HepG2 (cell line): Measurements from ENCODE around the gene RASGRP4.

ENCODE experiments used
- CHD4 ChIP-seq: fragments of 200-600 bp; sonication (generic); IDR thresholded peaks from 2 replicates; pipeline ENCODE4 v1.7.0; 2017; ENCODE audit warnings: mild to moderate bottlenecking, low read length, borderline replicate concordance
- FOXA3 ChIP-seq: IDR thresholded peaks from 2 replicates; pipeline ENCODE4 v1.6.1; 2016; ENCODE audit warnings: missing genetic modification reagents, missing compliant biosample characterization
- GTF2F1 ChIP-seq: fragments of 150-350 bp; IDR thresholded peaks from 2 replicates; pipeline ENCODE4 v1.6.1; 2014; ENCODE audit warnings: low read length
- ONECUT2 ChIP-seq: sonication (generic); formaldehyde crosslinking; IDR thresholded peaks from 2 replicates; pipeline ENCODE4 v1.4.0; 2020; ENCODE audit warnings: missing genetic modification reagents
- SP2 ChIP-seq: sonication (generic); formaldehyde crosslinking; IDR thresholded peaks from 2 replicates; pipeline ENCODE4 v1.5.1; 2020; ENCODE audit warnings: mild to moderate bottlenecking, missing genetic modification reagents
- ZNF343 ChIP-seq: sonication (generic); formaldehyde crosslinking; IDR thresholded peaks from 2 replicates; pipeline ENCODE4 v1.4.0; 2020; ENCODE audit warnings: mild to moderate bottlenecking, missing genetic modification reagents
- ZNF883 ChIP-seq: sonication (generic); formaldehyde crosslinking; IDR thresholded peaks from 2 replicates; pipeline ENCODE4 v1.5.1; 2020; ENCODE audit warnings: mild to moderate bottlenecking, missing genetic modification reagents; ENCODE audit errors: not compliant biosample characterization
- ZSCAN29 ChIP-seq: sonication (generic); formaldehyde crosslinking; conservative IDR thresholded peaks from 2 replicates; pipeline ENCODE4 v1.4.0; 2020; ENCODE audit warnings: mild to moderate bottlenecking, missing genetic modification reagents
- TF ChIP-seq, protein P1 (sequence below): sonication (generic); formaldehyde crosslinking; IDR thresholded peaks from 2 replicates; pipeline ENCODE4 v1.5.0; 2020; ENCODE audit warnings: missing genetic modification reagents, mild to moderate bottlenecking, borderline replicate concordance
- TF ChIP-seq, protein P2 (sequence below): sonication (generic); formaldehyde crosslinking; IDR thresholded peaks from 2 replicates; pipeline ENCODE4 v1.5.1; 2020; ENCODE audit warnings: mild to moderate bottlenecking, missing genetic modification reagents
- TF ChIP-seq, protein P3 (sequence below): sonication (generic); formaldehyde crosslinking; IDR thresholded peaks from 2 replicates; pipeline ENCODE4 v1.4.0; 2020; ENCODE audit warnings: missing genetic modification reagents

DNA sequence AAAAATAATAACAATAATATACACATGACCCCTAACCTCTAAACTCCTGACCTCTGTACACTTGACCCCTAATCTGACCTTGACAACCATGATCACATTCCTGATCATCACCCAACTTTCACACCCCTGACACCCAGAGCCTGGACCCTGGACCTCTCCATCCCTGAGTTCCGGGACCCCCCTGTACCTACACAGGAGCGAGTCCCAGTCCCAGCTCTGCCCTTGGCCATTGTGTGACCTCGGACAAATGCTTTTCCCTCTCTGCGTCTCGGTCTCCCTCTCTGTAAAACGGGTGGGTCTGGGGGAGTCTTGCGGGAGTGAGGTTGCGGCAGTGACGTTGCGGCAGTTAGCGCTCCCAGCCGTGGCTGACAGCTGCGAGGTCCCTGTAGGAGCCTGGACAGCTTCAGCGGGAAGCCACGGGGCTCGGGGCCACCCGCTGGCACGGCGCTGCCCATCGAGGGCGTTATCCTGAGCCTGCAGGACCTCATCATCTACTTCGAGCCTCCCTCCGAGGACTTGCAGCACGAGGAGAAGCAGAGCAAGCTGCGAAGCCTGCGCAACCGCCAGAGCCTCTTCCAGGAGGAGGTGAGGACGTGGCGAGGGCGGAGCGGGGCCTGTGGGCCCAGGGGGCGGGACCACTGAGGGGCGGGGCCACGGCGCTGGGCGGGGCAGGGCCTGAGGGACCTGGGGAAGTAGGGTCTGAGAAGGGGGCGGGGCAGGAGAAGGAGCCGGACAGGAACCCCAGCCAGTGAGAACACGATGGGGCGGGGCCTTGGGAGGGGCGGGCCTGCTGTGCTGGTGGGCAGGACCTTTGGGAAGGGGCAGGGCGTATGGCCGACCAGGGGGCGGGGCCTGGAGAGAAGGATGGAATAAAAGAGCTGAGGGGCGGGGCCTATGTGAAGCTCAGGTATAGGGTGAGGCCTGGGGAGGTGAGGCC is 26.7 kb upstream of the RASGRP4 start:
- no peak for TF ChIP-seq ZSCAN29 (CRISPR knock-in tag)
- TF ChIP-seq ZNF343 (CRISPR knock-in tag): no peak
- TF ChIP-seq CHD4: no peak
- TF ChIP-seq ONECUT2 (CRISPR knock-in tag): no peak
- TF ChIP-seq SP2 (CRISPR knock-in tag): no peak
- TF ChIP-seq GTF2F1: no peak
- TF ChIP-seq, protein P1, sequence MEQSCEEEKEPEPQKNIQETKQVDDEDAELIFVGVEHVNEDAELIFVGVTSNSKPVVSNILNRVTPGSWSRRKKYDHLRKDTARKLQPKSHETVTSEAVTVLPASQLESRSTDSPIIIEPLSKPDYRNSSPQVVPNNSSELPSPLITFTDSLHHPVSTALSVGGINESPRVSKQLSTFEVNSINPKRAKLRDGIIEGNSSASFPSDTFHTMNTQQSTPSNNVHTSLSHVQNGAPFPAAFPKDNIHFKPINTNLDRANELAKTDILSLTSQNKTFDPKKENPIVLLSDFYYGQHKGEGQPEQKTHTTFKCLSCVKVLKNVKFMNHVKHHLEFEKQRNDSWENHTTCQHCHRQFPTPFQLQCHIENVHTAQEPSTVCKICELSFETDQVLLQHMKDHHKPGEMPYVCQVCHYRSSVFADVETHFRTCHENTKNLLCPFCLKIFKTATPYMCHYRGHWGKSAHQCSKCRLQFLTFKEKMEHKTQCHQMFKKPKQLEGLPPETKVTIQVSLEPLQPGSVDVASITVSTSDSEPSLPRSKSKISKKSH: no peak
- no peak for TF ChIP-seq ZNF883
- TF ChIP-seq, protein P2, sequence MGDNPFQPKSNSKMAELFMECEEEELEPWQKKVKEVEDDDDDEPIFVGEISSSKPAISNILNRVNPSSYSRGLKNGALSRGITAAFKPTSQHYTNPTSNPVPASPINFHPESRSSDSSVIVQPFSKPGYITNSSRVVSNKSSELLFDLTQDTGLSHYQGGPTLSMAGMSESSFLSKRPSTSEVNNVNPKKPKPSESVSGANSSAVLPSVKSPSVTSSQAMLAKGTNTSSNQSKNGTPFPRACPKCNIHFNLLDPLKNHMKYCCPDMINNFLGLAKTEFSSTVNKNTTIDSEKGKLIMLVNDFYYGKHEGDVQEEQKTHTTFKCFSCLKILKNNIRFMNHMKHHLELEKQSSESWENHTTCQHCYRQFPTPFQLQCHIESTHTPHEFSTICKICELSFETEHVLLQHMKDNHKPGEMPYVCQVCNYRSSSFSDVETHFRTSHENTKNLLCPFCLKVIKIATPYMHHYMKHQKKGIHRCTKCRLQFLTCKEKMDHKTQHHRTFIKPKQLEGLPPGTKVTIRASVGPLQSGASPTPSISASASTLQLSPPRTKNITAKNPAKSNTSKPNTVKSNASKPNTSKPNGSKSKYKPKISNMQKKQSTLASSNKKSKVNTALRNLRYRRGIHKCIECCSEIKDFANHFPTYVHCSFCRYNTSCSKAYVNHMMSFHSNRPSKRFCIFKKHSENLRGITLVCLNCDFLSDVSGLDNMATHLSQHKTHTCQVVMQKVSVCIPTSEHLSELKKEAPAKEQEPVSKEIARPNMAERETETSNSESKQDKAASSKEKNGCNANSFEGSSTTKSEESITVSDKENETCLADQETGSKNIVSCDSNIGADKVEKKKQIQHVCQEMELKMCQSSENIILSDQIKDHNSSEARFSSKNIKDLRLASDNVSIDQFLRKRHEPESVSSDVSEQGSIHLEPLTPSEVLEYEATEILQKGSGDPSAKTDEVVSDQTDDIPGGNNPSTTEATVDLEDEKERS (CRISPR knock-in tag): no peak
- no peak for TF ChIP-seq FOXA3 (CRISPR knock-in tag)
- TF ChIP-seq, protein P3, sequence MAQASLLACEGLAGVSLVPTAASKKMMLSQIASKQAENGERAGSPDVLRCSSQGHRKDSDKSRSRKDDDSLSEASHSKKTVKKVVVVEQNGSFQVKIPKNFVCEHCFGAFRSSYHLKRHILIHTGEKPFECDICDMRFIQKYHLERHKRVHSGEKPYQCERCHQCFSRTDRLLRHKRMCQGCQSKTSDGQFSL (CRISPR knock-in tag): no peak
